Suprapubic skin (tissue), 3 donors: ENCODE data around the gene EIF2D.

ENCODE experiments used
- CTCF ChIP-seq, 2 donors: fragments of 200-600 bp in 1 of 2; fragments of 450-650 bp in 1 of 2; sonication (generic) in 1 of 2; IDR thresholded peaks; one replicate each; pipeline ENCODE4 v1.5.1; 2016 to 2019; ENCODE audit warnings: antibody characterized with exemption in 2 of 2, mild to moderate bottlenecking in 1 of 2, moderate library complexity in 1 of 2
- POLR2AphosphoS5 ChIP-seq, 3 donors: sonication (generic); formaldehyde crosslinking; IDR thresholded peaks; one replicate each; pipeline ENCODE4 v1.6.1; 2017; ENCODE audit warnings: antibody characterized with exemption in 3 of 3

- no peak for TF ChIP-seq CTCF (IDR thresholded peaks at IDR 0.05)
- TF ChIP-seq POLR2AphosphoS5 (IDR thresholded peaks at IDR 0.05), result no peak
Measured at GRCh38 chr1:206653715-206654459, 41.6 kb upstream of the EIF2D start.
